HEK293 (cell line): ENCODE data around the gene STK11.

ENCODE experiments used
- MZF1 ChIP-seq: fragments of 450-650 bp; formaldehyde crosslinking; IDR thresholded peaks from 2 replicates; pipeline ENCODE4 v1.5.1; 2017; ENCODE audit warnings: missing biosample characterization, missing genetic modification characterization, borderline replicate concordance
- SP2 ChIP-seq: fragments of 450-650 bp; formaldehyde crosslinking; IDR thresholded peaks from 2 replicates; pipeline ENCODE4 v1.5.1; 2016; ENCODE audit warnings: missing biosample characterization, missing genetic modification characterization
- ZBTB7A ChIP-seq: fragments of 450-650 bp; formaldehyde crosslinking; IDR thresholded peaks from 2 replicates; pipeline ENCODE4 v1.5.1; 2016; ENCODE audit warnings: low read depth, missing biosample characterization, missing genetic modification characterization
- ZFP3 ChIP-seq: fragments of 450-650 bp; formaldehyde crosslinking; IDR thresholded peaks from 2 replicates; pipeline ENCODE4 v1.5.1; 2016; ENCODE audit warnings: low read depth, missing biosample characterization, missing genetic modification characterization
- ZFP41 ChIP-seq: fragments of 450-650 bp; formaldehyde crosslinking; IDR thresholded peaks from 2 replicates; pipeline ENCODE4 v1.5.1; 2016; ENCODE audit warnings: missing biosample characterization, missing genetic modification characterization, borderline replicate concordance
- ZNF473 ChIP-seq: fragments of 450-650 bp; formaldehyde crosslinking; IDR thresholded peaks from 2 replicates; pipeline ENCODE4 v1.5.1; 2017; ENCODE audit warnings: missing biosample characterization, missing genetic modification characterization
- ZNF76 ChIP-seq: fragments of 450-650 bp; formaldehyde crosslinking; IDR thresholded peaks from 2 replicates; pipeline ENCODE4; 2016; ENCODE audit warnings: low read depth, missing biosample characterization, missing genetic modification characterization, borderline replicate concordance
- TF ChIP-seq, protein P1 (sequence below): fragments of 450-650 bp; formaldehyde crosslinking; IDR thresholded peaks from 2 replicates; pipeline ENCODE4 v1.5.1; 2016; ENCODE audit warnings: missing biosample characterization, missing genetic modification characterization
- TF ChIP-seq, protein P2 (sequence below): fragments of 450-650 bp; formaldehyde crosslinking; IDR thresholded peaks from 2 replicates; pipeline ENCODE4 v1.5.1; 2016; ENCODE audit warnings: missing biosample characterization, missing genetic modification characterization
- TF ChIP-seq, protein P3 (sequence below): fragments of 450-650 bp; formaldehyde crosslinking; IDR thresholded peaks from 2 replicates; pipeline ENCODE4 v1.5.1; 2016; ENCODE audit warnings: missing biosample characterization, missing genetic modification characterization
- TF ChIP-seq, protein P4 (sequence below): fragments of 450-650 bp; formaldehyde crosslinking; IDR thresholded peaks from 2 replicates; pipeline ENCODE4 v1.5.1; 2016; ENCODE audit warnings: missing biosample characterization, missing genetic modification characterization
- TF ChIP-seq, protein P5 (sequence below): fragments of 450-650 bp; formaldehyde crosslinking; IDR thresholded peaks from 2 replicates; pipeline ENCODE4 v1.5.1; 2016; ENCODE audit warnings: missing biosample characterization, missing genetic modification characterization, borderline replicate concordance

DNA sequence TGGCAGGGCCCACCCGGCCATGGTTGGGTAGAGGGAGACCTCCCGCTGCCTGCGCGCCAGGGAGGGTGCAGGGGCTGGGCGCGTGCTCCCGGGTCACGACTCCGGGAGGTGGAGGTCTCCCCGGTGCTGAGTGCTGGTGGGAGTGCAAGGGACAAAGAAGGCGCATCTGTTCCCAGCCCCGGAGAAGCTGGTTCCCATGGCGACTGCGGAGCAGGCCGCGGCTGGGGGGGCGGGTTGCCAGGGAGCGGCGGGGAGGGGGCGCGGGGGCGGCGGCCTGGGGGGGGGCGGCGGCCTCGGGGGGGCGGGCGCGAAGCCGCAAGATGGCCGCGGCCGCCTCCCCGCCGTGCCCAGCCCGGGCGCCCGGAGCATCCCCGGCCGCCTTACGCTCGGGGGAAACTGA, 31.0 kb downstream of the STK11 start:
- TF ChIP-seq, protein P1, sequence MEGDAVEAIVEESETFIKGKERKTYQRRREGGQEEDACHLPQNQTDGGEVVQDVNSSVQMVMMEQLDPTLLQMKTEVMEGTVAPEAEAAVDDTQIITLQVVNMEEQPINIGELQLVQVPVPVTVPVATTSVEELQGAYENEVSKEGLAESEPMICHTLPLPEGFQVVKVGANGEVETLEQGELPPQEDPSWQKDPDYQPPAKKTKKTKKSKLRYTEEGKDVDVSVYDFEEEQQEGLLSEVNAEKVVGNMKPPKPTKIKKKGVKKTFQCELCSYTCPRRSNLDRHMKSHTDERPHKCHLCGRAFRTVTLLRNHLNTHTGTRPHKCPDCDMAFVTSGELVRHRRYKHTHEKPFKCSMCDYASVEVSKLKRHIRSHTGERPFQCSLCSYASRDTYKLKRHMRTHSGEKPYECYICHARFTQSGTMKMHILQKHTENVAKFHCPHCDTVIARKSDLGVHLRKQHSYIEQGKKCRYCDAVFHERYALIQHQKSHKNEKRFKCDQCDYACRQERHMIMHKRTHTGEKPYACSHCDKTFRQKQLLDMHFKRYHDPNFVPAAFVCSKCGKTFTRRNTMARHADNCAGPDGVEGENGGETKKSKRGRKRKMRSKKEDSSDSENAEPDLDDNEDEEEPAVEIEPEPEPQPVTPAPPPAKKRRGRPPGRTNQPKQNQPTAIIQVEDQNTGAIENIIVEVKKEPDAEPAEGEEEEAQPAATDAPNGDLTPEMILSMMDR (tag by site-specific recombination): no peak
- TF ChIP-seq ZBTB7A: no peak
- TF ChIP-seq MZF1 (tag by site-specific recombination): no peak
- no peak for TF ChIP-seq ZFP3
- no peak for TF ChIP-seq ZNF473
- TF ChIP-seq, protein P2, sequence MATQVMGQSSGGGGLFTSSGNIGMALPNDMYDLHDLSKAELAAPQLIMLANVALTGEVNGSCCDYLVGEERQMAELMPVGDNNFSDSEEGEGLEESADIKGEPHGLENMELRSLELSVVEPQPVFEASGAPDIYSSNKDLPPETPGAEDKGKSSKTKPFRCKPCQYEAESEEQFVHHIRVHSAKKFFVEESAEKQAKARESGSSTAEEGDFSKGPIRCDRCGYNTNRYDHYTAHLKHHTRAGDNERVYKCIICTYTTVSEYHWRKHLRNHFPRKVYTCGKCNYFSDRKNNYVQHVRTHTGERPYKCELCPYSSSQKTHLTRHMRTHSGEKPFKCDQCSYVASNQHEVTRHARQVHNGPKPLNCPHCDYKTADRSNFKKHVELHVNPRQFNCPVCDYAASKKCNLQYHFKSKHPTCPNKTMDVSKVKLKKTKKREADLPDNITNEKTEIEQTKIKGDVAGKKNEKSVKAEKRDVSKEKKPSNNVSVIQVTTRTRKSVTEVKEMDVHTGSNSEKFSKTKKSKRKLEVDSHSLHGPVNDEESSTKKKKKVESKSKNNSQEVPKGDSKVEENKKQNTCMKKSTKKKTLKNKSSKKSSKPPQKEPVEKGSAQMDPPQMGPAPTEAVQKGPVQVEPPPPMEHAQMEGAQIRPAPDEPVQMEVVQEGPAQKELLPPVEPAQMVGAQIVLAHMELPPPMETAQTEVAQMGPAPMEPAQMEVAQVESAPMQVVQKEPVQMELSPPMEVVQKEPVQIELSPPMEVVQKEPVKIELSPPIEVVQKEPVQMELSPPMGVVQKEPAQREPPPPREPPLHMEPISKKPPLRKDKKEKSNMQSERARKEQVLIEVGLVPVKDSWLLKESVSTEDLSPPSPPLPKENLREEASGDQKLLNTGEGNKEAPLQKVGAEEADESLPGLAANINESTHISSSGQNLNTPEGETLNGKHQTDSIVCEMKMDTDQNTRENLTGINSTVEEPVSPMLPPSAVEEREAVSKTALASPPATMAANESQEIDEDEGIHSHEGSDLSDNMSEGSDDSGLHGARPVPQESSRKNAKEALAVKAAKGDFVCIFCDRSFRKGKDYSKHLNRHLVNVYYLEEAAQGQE (tag by site-specific recombination): no peak
- no peak for TF ChIP-seq ZNF76 (tag by site-specific recombination)
- no peak for TF ChIP-seq SP2 (tag by site-specific recombination)
- TF ChIP-seq, protein P3, sequence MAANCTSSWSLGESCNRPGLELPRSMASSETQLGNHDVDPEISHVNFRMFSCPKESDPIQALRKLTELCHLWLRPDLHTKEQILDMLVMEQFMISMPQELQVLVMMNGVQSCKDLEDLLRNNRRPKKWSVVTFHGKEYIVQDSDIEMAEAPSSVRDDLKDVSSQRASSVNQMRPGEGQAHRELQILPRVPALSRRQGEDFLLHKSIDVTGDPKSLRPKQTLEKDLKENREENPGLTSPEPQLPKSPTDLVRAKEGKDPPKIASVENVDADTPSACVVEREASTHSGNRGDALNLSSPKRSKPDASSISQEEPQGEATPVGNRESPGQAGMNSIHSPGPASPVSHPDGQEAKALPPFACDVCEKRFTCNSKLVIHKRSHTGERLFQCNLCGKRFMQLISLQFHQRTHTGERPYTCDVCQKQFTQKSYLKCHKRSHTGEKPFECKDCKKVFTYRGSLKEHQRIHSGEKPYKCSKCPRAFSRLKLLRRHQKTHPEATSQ (tag by site-specific recombination): no peak
- no peak for TF ChIP-seq ZFP41 (tag by site-specific recombination)
- TF ChIP-seq, protein P4, sequence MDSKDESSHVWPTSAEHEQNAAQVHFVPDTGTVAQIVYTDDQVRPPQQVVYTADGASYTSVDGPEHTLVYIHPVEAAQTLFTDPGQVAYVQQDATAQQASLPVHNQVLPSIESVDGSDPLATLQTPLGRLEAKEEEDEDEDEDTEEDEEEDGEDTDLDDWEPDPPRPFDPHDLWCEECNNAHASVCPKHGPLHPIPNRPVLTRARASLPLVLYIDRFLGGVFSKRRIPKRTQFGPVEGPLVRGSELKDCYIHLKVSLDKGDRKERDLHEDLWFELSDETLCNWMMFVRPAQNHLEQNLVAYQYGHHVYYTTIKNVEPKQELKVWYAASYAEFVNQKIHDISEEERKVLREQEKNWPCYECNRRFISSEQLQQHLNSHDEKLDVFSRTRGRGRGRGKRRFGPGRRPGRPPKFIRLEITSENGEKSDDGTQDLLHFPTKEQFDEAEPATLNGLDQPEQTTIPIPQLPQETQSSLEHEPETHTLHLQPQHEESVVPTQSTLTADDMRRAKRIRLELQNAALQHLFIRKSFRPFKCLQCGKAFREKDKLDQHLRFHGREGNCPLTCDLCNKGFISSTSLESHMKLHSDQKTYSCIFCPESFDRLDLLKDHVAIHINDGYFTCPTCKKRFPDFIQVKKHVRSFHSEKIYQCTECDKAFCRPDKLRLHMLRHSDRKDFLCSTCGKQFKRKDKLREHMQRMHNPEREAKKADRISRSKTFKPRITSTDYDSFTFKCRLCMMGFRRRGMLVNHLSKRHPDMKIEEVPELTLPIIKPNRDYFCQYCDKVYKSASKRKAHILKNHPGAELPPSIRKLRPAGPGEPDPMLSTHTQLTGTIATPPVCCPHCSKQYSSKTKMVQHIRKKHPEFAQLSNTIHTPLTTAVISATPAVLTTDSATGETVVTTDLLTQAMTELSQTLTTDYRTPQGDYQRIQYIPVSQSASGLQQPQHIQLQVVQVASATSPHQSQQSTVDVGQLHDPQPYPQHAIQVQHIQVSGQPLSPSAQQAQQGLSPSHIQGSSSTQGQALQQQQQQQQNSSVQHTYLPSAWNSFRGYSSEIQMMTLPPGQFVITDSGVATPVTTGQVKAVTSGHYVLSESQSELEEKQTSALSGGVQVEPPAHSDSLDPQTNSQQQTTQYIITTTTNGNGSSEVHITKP (tag by site-specific recombination): no peak
- TF ChIP-seq, protein P5, sequence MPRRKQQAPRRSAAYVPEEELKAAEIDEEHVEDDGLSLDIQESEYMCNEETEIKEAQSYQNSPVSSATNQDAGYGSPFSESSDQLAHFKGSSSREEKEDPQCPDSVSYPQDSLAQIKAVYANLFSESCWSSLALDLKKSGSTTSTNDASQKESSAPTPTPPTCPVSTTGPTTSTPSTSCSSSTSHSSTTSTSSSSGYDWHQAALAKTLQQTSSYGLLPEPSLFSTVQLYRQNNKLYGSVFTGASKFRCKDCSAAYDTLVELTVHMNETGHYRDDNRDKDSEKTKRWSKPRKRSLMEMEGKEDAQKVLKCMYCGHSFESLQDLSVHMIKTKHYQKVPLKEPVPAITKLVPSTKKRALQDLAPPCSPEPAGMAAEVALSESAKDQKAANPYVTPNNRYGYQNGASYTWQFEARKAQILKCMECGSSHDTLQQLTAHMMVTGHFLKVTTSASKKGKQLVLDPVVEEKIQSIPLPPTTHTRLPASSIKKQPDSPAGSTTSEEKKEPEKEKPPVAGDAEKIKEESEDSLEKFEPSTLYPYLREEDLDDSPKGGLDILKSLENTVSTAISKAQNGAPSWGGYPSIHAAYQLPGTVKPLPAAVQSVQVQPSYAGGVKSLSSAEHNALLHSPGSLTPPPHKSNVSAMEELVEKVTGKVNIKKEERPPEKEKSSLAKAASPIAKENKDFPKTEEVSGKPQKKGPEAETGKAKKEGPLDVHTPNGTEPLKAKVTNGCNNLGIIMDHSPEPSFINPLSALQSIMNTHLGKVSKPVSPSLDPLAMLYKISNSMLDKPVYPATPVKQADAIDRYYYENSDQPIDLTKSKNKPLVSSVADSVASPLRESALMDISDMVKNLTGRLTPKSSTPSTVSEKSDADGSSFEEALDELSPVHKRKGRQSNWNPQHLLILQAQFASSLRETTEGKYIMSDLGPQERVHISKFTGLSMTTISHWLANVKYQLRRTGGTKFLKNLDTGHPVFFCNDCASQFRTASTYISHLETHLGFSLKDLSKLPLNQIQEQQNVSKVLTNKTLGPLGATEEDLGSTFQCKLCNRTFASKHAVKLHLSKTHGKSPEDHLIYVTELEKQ (tag by site-specific recombination): no peak
